ENCODE measurements around the gene RABGAP1L. TPM values are rescaled to one million over a fixed set of nuclear protein-coding genes. Genes with fewer than 3 reads are reported as not detected.

The RABGAP1L gene
- total and polyA plus RNA-seq, 2 of the 4 experiments (the other 2 are of a cell fraction) = 7.9 to 26.7 TPM

DNA sequence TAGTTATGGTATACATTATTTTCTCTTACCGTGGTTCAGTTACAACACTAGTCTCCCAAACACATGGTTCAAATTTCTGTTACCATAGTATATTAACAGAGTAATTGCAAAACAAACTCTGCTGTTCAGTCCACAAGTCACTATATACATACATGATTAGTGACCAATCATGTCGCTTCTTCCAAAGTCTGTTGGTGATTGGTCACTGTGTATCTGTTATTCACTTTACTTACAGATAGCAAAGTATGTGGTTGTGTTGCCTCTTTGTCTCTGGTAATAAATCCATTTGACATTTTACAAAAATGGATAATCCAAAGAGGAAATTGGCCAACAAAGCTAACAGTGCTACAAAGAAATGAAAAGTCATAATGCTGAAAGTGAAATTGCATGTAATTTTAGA lies 107.2 kb downstream of the RABGAP1L start:
- 0 out of 2 replicates have a peak, but pooled peaks have one; percentile 11 for ATAC-seq (ENCODE audit: low read depth)
- no peak overlapping the region for H4K8ac ChIP-seq (ENCODE audit: low read depth in 2 of 2, low read length in 2 of 2)

More for the DNA sequence above, 107.2 kb downstream of the RABGAP1L start:
- H2AFZ ChIP-seq (replicated peaks; ENCODE audit: low read length, poor library complexity) = no peak overlapping the region
- H3K18ac ChIP-seq (ENCODE audit: low read depth, low read length) = no peak overlapping the region
- no peak overlapping the region for H2AK9ac ChIP-seq (replicated peaks; ENCODE audit: low read depth, low read length, poor library complexity)
- no peak overlapping the region for H4K91ac ChIP-seq (ENCODE audit: insufficient read depth, low read depth, low read length)
- no peak overlapping the region for H2BK120ac ChIP-seq (ENCODE audit: low read depth, low read length)
- in situ Hi-C loops (cut with MboI; ENCODE audit: low sequenced_read_pairs) = loop anchor here (25.0 kb wide), 1 partner anchor 721 kb away; the partner anchor contains the start of gene CACYBP
- H3K14ac ChIP-seq (replicated peaks; ENCODE audit: low read depth, low read length) = no peak overlapping the region
- no peak overlapping the region for H3K56ac ChIP-seq (ENCODE audit: extremely low read depth, insufficient read depth, low read length)
- no peak overlapping the region for H2BK20ac ChIP-seq (ENCODE audit: low read depth, low read length)
- no peaks in the 10 kb centered on the region for H3K9me1 ChIP-seq (ENCODE audit: insufficient read depth, low read length)
- no TSS peak for BruUV-seq (replicated peaks)
- dilution Hi-C loops (cut with HindIII; ENCODE audit: low sequenced_read_pairs, unreplicated experiment) = loop anchor here (25.0 kb wide), 1 partner anchor 446 kb away; no protein-coding TSS in a partner anchor
- H4K20me1 ChIP-seq (ENCODE audit: insufficient read depth, low read length) = peaks cover 4% of the 10 kb centered on the region
- no peak overlapping the region for H3K23ac ChIP-seq (ENCODE audit: low read depth, low read length)
- H3K27ac ChIP-seq (ENCODE audit: insufficient read depth, low read length) = no peak overlapping the region
- no peak overlapping the region for H3K4me2 ChIP-seq (ENCODE audit: low read depth, low read length)
- no peak overlapping the region for H3K4me3 ChIP-seq (ENCODE audit: insufficient read depth, low read depth, low read length)
- no peaks in the 10 kb centered on the region for H3K4me1 ChIP-seq (ENCODE audit: control insufficient read depth, insufficient read depth, low read length)
- TF ChIP-seq SMC3 (IDR thresholded peaks at IDR 0.05; ENCODE audit: low read depth, low read length) (no peak), RFX5 (IDR thresholded peaks at IDR 0.05; ENCODE audit: low read depth, low read length) (no peak), RAD21 (IDR thresholded peaks at IDR 0.05; ENCODE audit: low read length) (no peak), CHD1 (IDR thresholded peaks at IDR 0.05; ENCODE audit: low read depth, low read length) (no peak), MXI1 (IDR thresholded peaks at IDR 0.05; ENCODE audit: borderline replicate concordance, low read depth, low read length) (no peak), CEBPB (IDR thresholded peaks at IDR 0.05; ENCODE audit: low read depth, low read length) (no peak), NFE2L2 (IDR thresholded peaks at IDR 0.05; ENCODE audit: low read depth, low read length) (no peak), MAZ (IDR thresholded peaks at IDR 0.05; ENCODE audit: borderline replicate concordance, low read depth, low read length) (no peak), RCOR1 (IDR thresholded peaks at IDR 0.05; ENCODE audit: insufficient replicate concordance, low read length) (no peak), MAFK (IDR thresholded peaks at IDR 0.05; ENCODE audit: low read depth, low read length) (no peak), FOS (IDR thresholded peaks at IDR 0.05; ENCODE audit: low read depth, low read length) (no peak), POLR2A (IDR thresholded peaks at IDR 0.05; ENCODE audit: low read depth, low read length) (no peak)
- TF ChIP-seq, protein P1, sequence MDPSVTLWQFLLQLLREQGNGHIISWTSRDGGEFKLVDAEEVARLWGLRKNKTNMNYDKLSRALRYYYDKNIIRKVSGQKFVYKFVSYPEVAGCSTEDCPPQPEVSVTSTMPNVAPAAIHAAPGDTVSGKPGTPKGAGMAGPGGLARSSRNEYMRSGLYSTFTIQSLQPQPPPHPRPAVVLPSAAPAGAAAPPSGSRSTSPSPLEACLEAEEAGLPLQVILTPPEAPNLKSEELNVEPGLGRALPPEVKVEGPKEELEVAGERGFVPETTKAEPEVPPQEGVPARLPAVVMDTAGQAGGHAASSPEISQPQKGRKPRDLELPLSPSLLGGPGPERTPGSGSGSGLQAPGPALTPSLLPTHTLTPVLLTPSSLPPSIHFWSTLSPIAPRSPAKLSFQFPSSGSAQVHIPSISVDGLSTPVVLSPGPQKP (IDR thresholded peaks at IDR 0.05; ENCODE audit: borderline replicate concordance, low read depth, low read length) = no peak
- peak; percentile 14 for DNase-seq
- H3K27me3 ChIP-seq (ENCODE audit: control insufficient read depth, insufficient read depth, low read length) = no peaks in the 10 kb centered on the region
- ChIA-PET POLR2A (ENCODE audit: unreplicated experiment) (no interaction called here), CTCF (no interaction called here)
- H3K79me1 ChIP-seq (ENCODE audit: low read depth in 1 of 2, low read length in 2 of 2) = 0 out of 4 replicates have a peak, but pooled peaks cover 0 to 3% of the 10 kb centered on the region in 2 experiments
- no peak overlapping the region for H3K9ac ChIP-seq (ENCODE audit: low read depth, low read length)
- no peaks in the 10 kb centered on the region for H3K36me3 ChIP-seq (ENCODE audit: control insufficient read depth, insufficient read depth, low read length)
- WGBS, 2 experiments (ENCODE audit: extremely low coverage in 2 of 2, insufficient read length in 1 of 2) = no CpG with 5 or more reads among the region's 2 CpGs
- no peak overlapping the region for H2AK5ac ChIP-seq (ENCODE audit: low read depth, low read length)
- H4K5ac ChIP-seq (ENCODE audit: low read depth, low read length) = no peak overlapping the region
- no peak overlapping the region for H3K4ac ChIP-seq (ENCODE audit: low read depth, low read length)
- H2BK5ac ChIP-seq (ENCODE audit: low read depth, low read length, poor library complexity, severe bottlenecking) = no peak overlapping the region
- H3K9me3 ChIP-seq (ENCODE audit: control insufficient read depth, insufficient read depth, low read length) = no peaks in the 10 kb centered on the region
- H2BK15ac ChIP-seq (ENCODE audit: low read depth, low read length) = no peak overlapping the region
- intact Hi-C loops (cut with micrococcal nuclease) = loop anchor here (10.0 kb wide), 1 partner anchor 718 kb away; no protein-coding TSS in a partner anchor
